ENCODE measurements around the gene CEMP1.

- TF ChIP-seq CTCF (IDR thresholded peaks at IDR 0.05; ENCODE audit: low read depth, low read length, poor library complexity, severe bottlenecking) = no peak
- TF ChIP-seq EZH2phosphoT487 (IDR thresholded peaks at IDR 0.05; ENCODE audit: borderline replicate concordance, low read length) = no peak
These were observed 23.5 kb downstream of the CEMP1 start for GRCh38 chr16:2507665-2508064.
